ENCODE measurements around the gene IL22RA2. TPM values are rescaled to one million over a fixed set of nuclear protein-coding genes. Genes with fewer than 3 reads are reported as not detected.

IL22RA2 gene
- polyA plus RNA-seq, 1 donor (not counting 4 experiments of a cell fraction or from before 2014, with no cell fraction given) = 0.03 TPM

GRCh38 chr6:137117581-137117980 is 55.9 kb downstream of the IL22RA2 start:
- FAIRE-seq (no peak), DNase-seq (ENCODE audit: low read depth, low spot score) (no peak)
- Histone ChIP-seq H3K27ac (ENCODE audit: control insufficient read depth, insufficient read depth, low read length) (no peak overlapping the region), H3K9me1 (ENCODE audit: control insufficient read depth, extremely low read depth, insufficient read depth, low read length) (no peaks in the 10 kb centered on the region), H3K9ac (ENCODE audit: control insufficient read depth, extremely low read depth, insufficient read depth, low read length) (no peak overlapping the region), H2AFZ (ENCODE audit: control insufficient read depth, low read length) (no peak overlapping the region), H3K27me3 (ENCODE audit: control insufficient read depth, extremely low read depth, insufficient read depth, low read length) (no peaks in the 10 kb centered on the region), H4K20me1 (ENCODE audit: control insufficient read depth, extremely low read depth, insufficient read depth, low read length) (no peaks in the 10 kb centered on the region), H3K36me3 (ENCODE audit: control insufficient read depth in 2 of 2, extremely low read depth in 1 of 2, insufficient read depth in 2 of 2, low read length in 2 of 2) (no peaks in the 10 kb centered on the region), H3K9me3 (ENCODE audit: control insufficient read depth, low read depth, low read length) (peaks cover 3% of the 10 kb centered on the region), H3K4me1 (ENCODE audit: control insufficient read depth, extremely low read depth, insufficient read depth, low read length) (no peaks in the 10 kb centered on the region), H3K4me3 (ENCODE audit: control insufficient read depth in 2 of 3, extremely low read depth in 1 of 3, insufficient read depth in 2 of 3, low read depth in 1 of 3, low read length in 3 of 3) (no peak overlapping the region), H3K79me2 (ENCODE audit: control insufficient read depth, insufficient read depth, low read length) (no peaks in the 10 kb centered on the region), H3K4me2 (ENCODE audit: control insufficient read depth, extremely low read depth, insufficient read depth, low read depth, low read length) (no peak overlapping the region)
- dilution Hi-C loops (cut with MboI; ENCODE audit: extremely low pct_ligation_motif_present, low sequenced_read_pairs) = no loop called here
- no peak for TF ChIP-seq EZH2 (IDR thresholded peaks at IDR 0.05; ENCODE audit: low read length)
- TF ChIP-seq, protein P1, sequence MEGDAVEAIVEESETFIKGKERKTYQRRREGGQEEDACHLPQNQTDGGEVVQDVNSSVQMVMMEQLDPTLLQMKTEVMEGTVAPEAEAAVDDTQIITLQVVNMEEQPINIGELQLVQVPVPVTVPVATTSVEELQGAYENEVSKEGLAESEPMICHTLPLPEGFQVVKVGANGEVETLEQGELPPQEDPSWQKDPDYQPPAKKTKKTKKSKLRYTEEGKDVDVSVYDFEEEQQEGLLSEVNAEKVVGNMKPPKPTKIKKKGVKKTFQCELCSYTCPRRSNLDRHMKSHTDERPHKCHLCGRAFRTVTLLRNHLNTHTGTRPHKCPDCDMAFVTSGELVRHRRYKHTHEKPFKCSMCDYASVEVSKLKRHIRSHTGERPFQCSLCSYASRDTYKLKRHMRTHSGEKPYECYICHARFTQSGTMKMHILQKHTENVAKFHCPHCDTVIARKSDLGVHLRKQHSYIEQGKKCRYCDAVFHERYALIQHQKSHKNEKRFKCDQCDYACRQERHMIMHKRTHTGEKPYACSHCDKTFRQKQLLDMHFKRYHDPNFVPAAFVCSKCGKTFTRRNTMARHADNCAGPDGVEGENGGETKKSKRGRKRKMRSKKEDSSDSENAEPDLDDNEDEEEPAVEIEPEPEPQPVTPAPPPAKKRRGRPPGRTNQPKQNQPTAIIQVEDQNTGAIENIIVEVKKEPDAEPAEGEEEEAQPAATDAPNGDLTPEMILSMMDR (optimal IDR thresholded peaks at IDR 0.05 in 1 of 3, IDR thresholded peaks at IDR 0.05 in 1 of 3, conservative IDR thresholded peaks at IDR 0.05 in 1 of 3; ENCODE audit: extremely low read depth in 1 of 3, insufficient read depth in 2 of 3, low read length in 3 of 3) = no peak

GRCh38 chr6:137116807-137117206 is 56.6 kb downstream of the IL22RA2 start:
- H2AFZ ChIP-seq (ENCODE audit: control insufficient read depth, low read length) = no peak overlapping the region
- H3K9ac ChIP-seq (ENCODE audit: control insufficient read depth, extremely low read depth, insufficient read depth, low read length) = no peak overlapping the region
- no peak overlapping the region for H3K27ac ChIP-seq (ENCODE audit: control insufficient read depth, insufficient read depth, low read length)
- DNase-seq (ENCODE audit: low read depth, low spot score) (no peak), FAIRE-seq (peak; percentile 63)
- no peaks in the 10 kb centered on the region for H3K36me3 ChIP-seq (ENCODE audit: control insufficient read depth in 2 of 2, extremely low read depth in 1 of 2, insufficient read depth in 2 of 2, low read length in 2 of 2)
- H3K4me2 ChIP-seq (ENCODE audit: control insufficient read depth, extremely low read depth, insufficient read depth, low read depth, low read length) = no peak overlapping the region
- no peaks in the 10 kb centered on the region for H4K20me1 ChIP-seq (ENCODE audit: control insufficient read depth, extremely low read depth, insufficient read depth, low read length)
- H3K9me3 ChIP-seq (ENCODE audit: control insufficient read depth, low read depth, low read length) = peaks cover 3% of the 10 kb centered on the region
- H3K4me1 ChIP-seq (ENCODE audit: control insufficient read depth, extremely low read depth, insufficient read depth, low read length) = no peaks in the 10 kb centered on the region
- dilution Hi-C loops (cut with MboI; ENCODE audit: extremely low pct_ligation_motif_present, low sequenced_read_pairs) = no loop called here
- H3K79me2 ChIP-seq (ENCODE audit: control insufficient read depth, insufficient read depth, low read length) = no peaks in the 10 kb centered on the region
- H3K4me3 ChIP-seq (ENCODE audit: control insufficient read depth in 2 of 3, extremely low read depth in 1 of 3, insufficient read depth in 2 of 3, low read depth in 1 of 3, low read length in 3 of 3) = no peak overlapping the region
- no peak for TF ChIP-seq EZH2 (IDR thresholded peaks at IDR 0.05; ENCODE audit: low read length)
- TF ChIP-seq, protein P1 (optimal IDR thresholded peaks at IDR 0.05 in 1 of 3, IDR thresholded peaks at IDR 0.05 in 1 of 3, conservative IDR thresholded peaks at IDR 0.05 in 1 of 3; ENCODE audit: extremely low read depth in 1 of 3, insufficient read depth in 2 of 3, low read length in 3 of 3) = no peak
- H3K9me1 ChIP-seq (ENCODE audit: control insufficient read depth, extremely low read depth, insufficient read depth, low read length) = no peaks in the 10 kb centered on the region
- no peaks in the 10 kb centered on the region for H3K27me3 ChIP-seq (ENCODE audit: control insufficient read depth, extremely low read depth, insufficient read depth, low read length)
